GM19193 (cell line): Measurements from ENCODE around the gene CLCN7.

Experiments used
- POLR2A ChIP-seq: IDR thresholded peaks from 4 replicates; pipeline ENCODE4 v1.6.1; 2011; ENCODE audit not compliant: insufficient read depth, insufficient read length; ENCODE audit errors: extremely low read depth

The CLCN7 gene

DNA sequence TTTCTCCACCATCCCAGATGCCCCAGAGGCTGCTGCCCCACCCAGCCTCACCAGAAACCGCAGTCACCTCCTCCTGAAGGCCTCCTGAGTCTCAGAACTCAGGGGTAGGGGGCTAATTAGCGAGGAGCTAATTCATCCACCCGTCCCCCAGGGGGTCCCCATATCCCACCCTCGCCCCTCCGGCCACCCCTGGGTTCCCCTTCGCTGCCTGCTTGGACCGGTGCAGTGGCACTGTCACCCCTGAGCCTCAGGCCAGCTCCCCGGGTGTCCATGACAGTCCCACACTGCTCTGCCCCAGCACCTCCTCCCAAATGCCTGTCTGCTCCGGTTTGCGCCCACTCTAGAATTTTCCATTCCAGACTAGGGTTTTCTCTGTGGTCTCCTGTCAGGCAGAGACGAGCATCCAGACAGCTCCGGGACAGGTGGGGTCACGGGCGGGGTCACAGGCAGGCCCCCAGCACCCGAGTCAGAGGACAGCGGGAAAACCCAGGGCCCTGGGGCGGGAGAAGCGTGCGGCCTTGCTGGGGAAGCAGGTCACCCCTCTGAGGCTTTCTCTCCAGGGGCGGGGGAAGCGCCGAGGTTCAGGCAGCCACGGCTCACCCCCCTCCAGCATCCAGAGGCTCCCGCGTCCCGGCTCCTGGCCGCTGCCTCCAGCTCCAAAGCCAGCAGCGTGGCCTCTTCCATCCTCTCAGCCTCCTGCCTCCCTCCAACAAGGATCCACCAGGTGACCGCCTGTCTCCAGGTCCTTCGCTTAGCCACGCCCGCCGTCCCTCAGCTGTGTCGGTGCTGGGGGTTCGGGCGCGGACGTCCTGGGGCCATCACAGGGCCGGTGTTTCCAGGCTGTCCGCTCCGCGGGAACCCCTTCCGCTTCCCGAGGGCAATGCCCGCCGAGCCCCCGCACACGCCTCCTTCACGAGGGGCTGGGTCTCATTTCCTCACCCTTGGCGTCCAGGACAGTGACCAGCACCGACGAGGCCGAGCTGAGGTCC, 47.1 kb downstream of the CLCN7 start:
- no peak for TF ChIP-seq POLR2A

- TF ChIP-seq POLR2A = no peak
These were observed 47.9 kb downstream of the CLCN7 start for GRCh38 chr16:1426734-1427471.

- no peak for TF ChIP-seq POLR2A
These were observed 49.0 kb downstream of the CLCN7 start for GRCh38 chr16:1425616-1426370.

- no peak for TF ChIP-seq POLR2A
These were observed 50.8 kb downstream of the CLCN7 start for GRCh38 chr16:1424028-1424427.

DNA sequence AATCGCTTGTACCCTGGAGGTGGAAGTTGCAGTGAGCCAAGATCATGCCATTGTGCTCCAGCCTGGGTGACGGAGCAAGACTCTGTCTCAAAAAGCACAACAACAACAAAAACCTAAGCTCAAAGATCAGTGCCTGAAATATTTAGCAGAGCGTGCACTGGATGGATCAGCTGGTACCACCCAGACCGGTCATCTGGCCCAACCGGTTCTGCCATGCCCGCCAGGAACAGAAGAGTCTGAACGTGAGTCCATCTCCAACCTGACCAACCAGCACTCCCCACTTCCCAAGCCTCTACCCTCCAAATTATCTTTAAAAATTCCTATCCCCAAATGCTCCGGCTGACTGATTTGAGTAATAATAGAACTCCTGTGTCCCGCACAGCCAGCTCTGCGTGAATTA, 52.8 kb downstream of the CLCN7 start:
- no peak for TF ChIP-seq POLR2A

DNA sequence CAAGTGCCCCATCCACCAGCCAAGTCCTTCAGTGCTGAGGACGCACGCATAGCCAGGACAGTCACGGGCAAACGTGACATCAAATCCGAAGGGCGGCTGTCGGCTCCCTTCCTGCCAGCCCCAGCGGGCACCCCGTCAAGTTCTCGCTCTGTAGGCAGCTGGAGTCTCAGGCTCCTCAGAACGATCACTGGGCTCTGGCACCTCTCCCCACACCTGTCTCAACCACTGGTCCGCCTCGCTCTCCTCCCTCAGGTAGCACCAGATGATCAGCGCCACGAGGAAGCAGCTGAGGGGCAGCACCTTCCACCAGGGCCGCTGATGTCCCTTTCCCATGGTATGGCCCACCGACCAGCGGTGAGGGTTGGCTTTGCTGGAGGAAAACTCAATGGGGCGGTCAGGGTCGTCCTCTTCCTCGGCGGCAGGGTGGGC, 54.7 kb downstream of the CLCN7 start:
- no peak for TF ChIP-seq POLR2A

DNA sequence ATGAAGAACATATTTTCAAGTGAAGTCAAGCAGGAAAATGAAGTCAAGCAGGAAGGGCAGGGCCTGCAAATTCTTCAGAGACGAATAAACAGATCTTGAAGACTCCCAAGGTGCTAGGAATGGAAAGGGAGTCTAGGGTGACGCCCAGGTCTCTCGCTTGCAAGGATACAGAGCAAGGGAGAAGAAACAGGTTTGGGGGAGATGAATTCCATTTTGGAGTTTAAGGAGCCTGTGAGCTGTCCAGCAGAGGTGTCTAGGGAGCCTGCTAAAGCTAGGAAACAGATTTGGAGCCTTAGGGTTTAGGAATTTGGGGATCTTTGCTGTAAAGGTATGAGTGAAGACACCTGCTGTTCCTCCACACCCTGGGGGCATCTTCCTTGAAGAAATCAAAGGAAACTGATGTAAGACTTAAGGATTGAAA, 58.3 kb downstream of the CLCN7 start:
- no peak for TF ChIP-seq POLR2A

DNA sequence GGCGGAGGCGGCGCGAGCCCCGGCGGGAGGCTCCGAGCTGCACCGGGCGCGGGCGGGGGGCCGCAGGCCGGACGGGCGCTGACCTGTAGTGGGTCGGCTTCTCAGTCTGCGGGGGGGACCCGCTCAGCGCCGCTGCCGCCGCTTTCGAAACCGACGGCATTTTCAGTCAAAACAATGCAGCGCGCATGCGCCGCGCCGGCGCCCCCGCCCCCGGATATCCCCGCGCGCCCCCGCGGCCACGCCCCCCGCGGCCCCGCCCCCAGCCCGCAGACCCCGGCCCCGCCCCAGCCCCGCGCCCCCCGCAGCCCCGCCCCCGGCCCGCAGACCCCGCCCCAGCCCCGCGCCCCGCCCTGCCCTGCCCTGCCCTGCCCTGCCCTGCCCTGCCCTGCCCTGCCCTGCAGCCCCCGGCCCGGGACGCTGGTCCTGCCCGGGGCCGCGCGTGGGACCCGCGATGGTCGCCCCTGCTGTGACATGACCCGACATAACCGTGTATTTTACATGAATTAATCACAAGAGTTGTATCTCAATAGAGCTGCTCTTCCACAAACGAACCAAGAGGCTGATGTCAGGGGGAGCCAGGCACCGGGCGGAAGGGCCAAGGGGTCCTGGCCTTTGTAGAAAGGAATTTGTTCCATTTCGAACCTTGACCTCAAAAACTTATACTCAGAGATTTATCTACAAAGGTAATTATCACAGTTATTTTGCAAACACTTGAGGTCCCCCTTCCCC, 60.1 kb downstream of the CLCN7 start, which contains the start of gene UNKL:
Gene UNKL (minus strand): TSS at position 173 of the 729 bp plus-strand sequence. CDS start 13 bp downstream, at position 160.
- TF ChIP-seq POLR2A = peak; percentile 46

DNA sequence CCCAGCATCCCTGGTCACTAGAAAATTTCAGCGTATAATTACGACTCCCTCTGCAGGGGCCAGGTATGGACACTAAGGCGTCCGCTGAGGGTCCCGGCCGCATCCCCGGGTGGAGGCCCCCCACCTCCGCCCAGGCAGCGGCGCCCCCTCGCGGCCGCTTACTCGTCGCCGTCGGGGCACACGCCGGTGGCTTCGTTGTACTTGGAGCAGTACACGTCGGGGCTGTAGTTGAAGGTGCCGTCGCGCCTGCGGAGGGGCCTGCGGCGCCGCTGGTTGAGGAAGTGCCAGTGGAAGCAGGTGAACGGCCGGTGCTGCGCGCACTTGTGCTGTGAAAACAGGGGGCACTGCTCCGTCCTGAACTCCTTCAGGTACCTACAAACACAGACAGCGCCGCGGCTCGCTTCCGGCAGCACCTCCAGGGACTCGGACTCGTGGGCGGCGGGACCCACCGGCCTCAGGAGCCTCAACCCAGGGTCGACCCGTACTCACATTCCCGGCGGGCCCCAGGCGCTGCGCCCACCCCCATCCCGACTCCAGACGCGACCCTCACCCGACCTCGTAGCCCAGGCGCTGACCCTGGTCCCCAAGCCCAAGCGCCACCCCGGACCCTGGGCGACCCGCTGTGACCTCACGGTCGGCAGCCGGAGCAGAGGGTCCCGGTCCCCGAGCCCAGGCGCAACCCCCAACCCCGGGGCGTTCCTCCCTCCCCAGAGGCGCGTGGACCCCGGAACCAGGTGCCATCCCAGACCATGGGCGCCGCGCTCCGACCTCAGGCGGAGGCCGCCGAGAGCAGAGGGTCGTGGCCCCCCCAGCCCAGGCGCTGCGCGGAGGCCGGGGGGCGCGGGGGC, 60.9 kb downstream of the CLCN7 start:
- no peak for TF ChIP-seq POLR2A

- no peak for TF ChIP-seq POLR2A
These were observed 62.0 kb downstream of the CLCN7 start for GRCh38 chr16:1412847-1413246.

DNA sequence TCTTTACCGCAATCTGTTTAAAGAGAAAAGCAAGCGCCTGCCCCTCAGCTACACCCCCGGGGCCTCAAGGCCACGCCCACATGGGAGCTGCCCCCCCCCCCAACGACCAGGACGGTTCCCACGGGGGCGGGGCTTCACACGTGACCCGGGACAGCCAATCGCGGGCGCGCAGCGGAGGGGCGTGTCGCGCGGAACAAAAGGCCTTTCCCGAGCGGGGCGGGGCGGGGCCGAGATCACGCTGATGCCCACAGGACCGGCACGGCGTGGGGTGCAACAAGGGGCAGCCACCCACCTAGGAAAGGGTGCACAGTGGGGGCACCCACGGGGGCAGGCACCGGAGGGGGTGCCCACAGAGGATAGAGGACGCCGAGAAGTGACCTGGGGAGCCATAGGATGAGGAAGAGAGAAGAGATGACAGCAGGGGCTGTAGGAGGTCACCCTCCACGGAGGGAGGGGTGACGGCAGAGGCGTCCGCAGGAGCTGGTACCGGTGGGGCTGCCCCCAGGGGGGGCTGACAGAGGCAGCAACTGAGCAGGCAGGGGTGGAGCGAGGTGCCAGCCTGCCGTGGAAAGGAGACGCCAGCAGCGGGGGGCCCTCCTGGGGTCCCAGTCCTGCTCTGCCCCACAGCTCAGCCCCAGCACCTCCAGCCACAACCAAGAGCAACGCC, 66.5 kb downstream of the CLCN7 start:
- TF ChIP-seq POLR2A = no peak

DNA sequence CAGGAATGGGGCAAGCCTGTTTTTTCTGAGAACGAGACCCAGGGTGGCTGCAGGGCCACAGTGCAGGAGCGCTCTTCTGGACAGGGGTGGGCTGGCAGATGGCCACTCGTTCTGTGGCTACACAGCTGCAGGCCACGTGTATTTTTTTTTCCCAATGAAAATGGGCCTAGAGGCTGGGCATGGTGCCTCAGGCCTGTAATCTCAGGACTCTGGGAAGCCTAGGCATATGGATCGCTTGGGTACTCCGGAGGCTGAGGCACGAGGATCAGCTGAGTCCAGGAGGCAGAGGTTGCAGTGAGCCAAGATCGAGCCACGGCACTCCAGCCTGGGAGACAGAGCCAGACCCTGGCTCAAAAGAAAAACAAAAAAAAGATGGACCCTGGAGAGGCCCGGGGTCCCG, 67.1 kb downstream of the CLCN7 start:
- TF ChIP-seq POLR2A = no peak

GRCh38 chr16:1403733-1404132, 71.1 kb downstream of the CLCN7 start:
- no peak for TF ChIP-seq POLR2A
